Caco-2 (cell line): Measurements from ENCODE around the gene HEATR1. TPM values are rescaled to one million over a fixed set of nuclear protein-coding genes. Genes with fewer than 3 reads are reported as not detected.

Experiments
- BruUV-seq: library from RNA; stranded (reverse); fragments of 400-500 nt; replicated peaks from 2 replicates; lab custom pipeline; 2021; lab: Mats Ljungman, UMichigan
- CTCF ChIA-PET: fragments of 300-600 bp; sonication (Branson Sonifier 250); formaldehyde crosslinking; loops from one replicate; lab custom pipeline; 2022; ENCODE audit warnings: antibody characterized with exemption; lab: Charles Lee
- POLR2A ChIA-PET: fragments of 300-600 bp; sonication (Branson Sonifier 250); formaldehyde crosslinking; loops from one replicate; lab custom pipeline; 2022; ENCODE audit warnings: antibody characterized with exemption; lab: Charles Lee
- DNase-seq, 2 experiments: peaks; one replicate each; pipeline versions ENCODE4 v3.0.0 to v3.0.0-alpha.2; 2020 to 2022
- H3K27me3 ChIP-seq: replicated peaks from 2 replicates; pipeline ENCODE4 v1.6.0; 2011; ENCODE audit warnings: low read length; ENCODE audit not compliant: control insufficient read depth, insufficient read depth
- H3K36me3 ChIP-seq: 2 replicates; pipeline ENCODE4 v1.5.1; 2011; ENCODE audit warnings: low read length; ENCODE audit not compliant: control insufficient read depth, insufficient read depth
- H3K4me1 ChIP-seq: fragments of 250-450 bp; sonication (Bioruptor Pico); 2 replicates; pipeline ENCODE4 v1.5.1; 2020; ENCODE audit warnings: mild to moderate bottlenecking
- H3K4me3 ChIP-seq: 2 replicates; pipeline ENCODE4 v1.5.1; 2011; ENCODE audit warnings: low read depth, mild to moderate bottlenecking, control low read depth, low read length
- H3K9me3 ChIP-seq: fragments of 250-450 bp; sonication (Bioruptor Pico); 2 replicates; pipeline ENCODE4 v1.5.1; 2020; ENCODE audit warnings: mild to moderate bottlenecking, moderate library complexity
- H3K27ac Mint-ChIP-seq: one replicate; pipeline ENCODE4 v1.8.0; 2022; ENCODE audit warnings: mixed read lengths; ENCODE audit not compliant: unreplicated experiment
- H3K27me3 Mint-ChIP-seq: one replicate; pipeline ENCODE4 v1.8.0; 2022; ENCODE audit warnings: mixed read lengths; ENCODE audit not compliant: insufficient read depth, unreplicated experiment
- H3K36me3 Mint-ChIP-seq: one replicate; pipeline ENCODE4 v1.8.0; 2022; ENCODE audit warnings: mild to moderate bottlenecking, mixed read lengths; ENCODE audit not compliant: insufficient read depth, unreplicated experiment
- H3K4me1 Mint-ChIP-seq: one replicate; pipeline ENCODE4 v1.8.0; 2022; ENCODE audit warnings: low read depth, mixed read lengths; ENCODE audit not compliant: unreplicated experiment
- H3K4me3 Mint-ChIP-seq: one replicate; pipeline ENCODE4 v1.8.0; 2022; ENCODE audit warnings: mild to moderate bottlenecking, moderate library complexity, mixed read lengths; ENCODE audit not compliant: unreplicated experiment
- H3K9me3 Mint-ChIP-seq: one replicate; pipeline ENCODE4 v1.8.0; 2022; ENCODE audit warnings: mixed read lengths; ENCODE audit not compliant: unreplicated experiment
- intact Hi-C: fragments of 100-400 bp; cut with micrococcal nuclease; formaldehyde crosslinking; loops from one replicate; pipeline ENCODE4 v1.10.0; 2022; ENCODE audit not compliant: unreplicated experiment
- total RNA-seq: library from RNA; stranded (reverse); gene quantifications from 2 replicates; pipeline ENCODE4 v1.2.3, GENCODE V29; 2022
- TF ChIP-seq, protein P1 (sequence below), 2 experiments: fragments of 200-600 bp in 1 of 2; IDR thresholded peaks; 1 replicate in 1 of 2; 2 replicates in 1 of 2; pipeline versions ENCODE4 v1.5.1 to v1.8.0; 2011 to 2022; ENCODE audit warnings: antibody characterized with exemption in 1 of 2, control low read depth in 1 of 2, inconsistent platforms in 1 of 2, low read depth in 1 of 2, low read length in 1 of 2, mild to moderate bottlenecking in 1 of 2, moderate library complexity in 1 of 2; ENCODE audit not compliant: insufficient read depth in 1 of 2, severe bottlenecking in 1 of 2, unreplicated experiment in 1 of 2

HEATR1 gene
- total RNA-seq, 1 experiment from 2014 or later: 56.5 TPM

DNA sequence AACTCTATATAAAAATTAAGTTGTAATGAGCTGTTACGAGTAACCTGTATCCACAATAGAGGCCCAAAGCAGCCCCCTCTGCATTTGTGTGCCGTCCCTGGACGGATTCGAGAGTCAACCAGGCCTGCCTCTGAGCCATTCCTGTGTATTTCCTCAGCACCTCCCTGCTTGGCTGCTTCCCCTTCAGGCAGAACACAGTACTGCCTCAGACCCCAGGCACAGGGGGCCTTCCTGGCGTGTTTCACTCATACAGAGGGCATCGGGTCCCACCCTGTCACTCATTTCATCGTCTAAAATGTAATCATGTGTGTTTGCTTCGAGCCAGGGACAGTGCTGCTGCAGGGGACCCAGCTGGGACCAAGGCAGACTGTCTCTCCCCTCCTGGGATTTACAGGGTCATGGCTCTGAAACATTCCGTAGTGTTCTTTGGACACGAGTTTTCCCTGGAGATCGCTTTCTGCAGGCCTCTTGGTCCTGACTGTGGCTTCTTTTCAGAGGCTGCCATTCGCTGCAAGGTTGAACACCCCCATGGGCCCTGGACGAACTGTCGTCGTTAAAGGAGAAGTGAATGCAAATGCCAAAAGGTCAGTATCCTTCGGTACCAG is 61.1 kb downstream of the HEATR1 start:
- Mint-ChIP-seq H3K9me3 (no peaks in the 10 kb centered on the region), H3K4me3 (no peak overlapping the region), H3K4me1 (no peaks in the 10 kb centered on the region), H3K27me3 (no peaks in the 10 kb centered on the region), H3K36me3 (peaks cover 75% of the 10 kb centered on the region), H3K27ac (peak overlapping the region; percentile 40)
- Histone ChIP-seq H3K4me3 (no peak overlapping the region), H3K4me1 (no peaks in the 10 kb centered on the region), H3K27me3 (no peaks in the 10 kb centered on the region), H3K36me3 (peaks cover 3% of the 10 kb centered on the region), H3K9me3 (no peaks in the 10 kb centered on the region)
- TF ChIP-seq, protein P1, sequence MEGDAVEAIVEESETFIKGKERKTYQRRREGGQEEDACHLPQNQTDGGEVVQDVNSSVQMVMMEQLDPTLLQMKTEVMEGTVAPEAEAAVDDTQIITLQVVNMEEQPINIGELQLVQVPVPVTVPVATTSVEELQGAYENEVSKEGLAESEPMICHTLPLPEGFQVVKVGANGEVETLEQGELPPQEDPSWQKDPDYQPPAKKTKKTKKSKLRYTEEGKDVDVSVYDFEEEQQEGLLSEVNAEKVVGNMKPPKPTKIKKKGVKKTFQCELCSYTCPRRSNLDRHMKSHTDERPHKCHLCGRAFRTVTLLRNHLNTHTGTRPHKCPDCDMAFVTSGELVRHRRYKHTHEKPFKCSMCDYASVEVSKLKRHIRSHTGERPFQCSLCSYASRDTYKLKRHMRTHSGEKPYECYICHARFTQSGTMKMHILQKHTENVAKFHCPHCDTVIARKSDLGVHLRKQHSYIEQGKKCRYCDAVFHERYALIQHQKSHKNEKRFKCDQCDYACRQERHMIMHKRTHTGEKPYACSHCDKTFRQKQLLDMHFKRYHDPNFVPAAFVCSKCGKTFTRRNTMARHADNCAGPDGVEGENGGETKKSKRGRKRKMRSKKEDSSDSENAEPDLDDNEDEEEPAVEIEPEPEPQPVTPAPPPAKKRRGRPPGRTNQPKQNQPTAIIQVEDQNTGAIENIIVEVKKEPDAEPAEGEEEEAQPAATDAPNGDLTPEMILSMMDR (IDR thresholded peaks at IDR 0.05; ENCODE audit: insufficient read depth in 1 of 2, low read depth in 1 of 2, low read length in 1 of 2, severe bottlenecking in 1 of 2, unreplicated experiment in 1 of 2): peak in 1 of 2 experiments; percentile 22
- ChIA-PET POLR2A (no interaction called here), CTCF (no interaction called here)
- no TSS peak for BruUV-seq
- peak in 1 of 2 experiments; percentile 11 for DNase-seq
- intact Hi-C loops: no loop called here

DNA sequence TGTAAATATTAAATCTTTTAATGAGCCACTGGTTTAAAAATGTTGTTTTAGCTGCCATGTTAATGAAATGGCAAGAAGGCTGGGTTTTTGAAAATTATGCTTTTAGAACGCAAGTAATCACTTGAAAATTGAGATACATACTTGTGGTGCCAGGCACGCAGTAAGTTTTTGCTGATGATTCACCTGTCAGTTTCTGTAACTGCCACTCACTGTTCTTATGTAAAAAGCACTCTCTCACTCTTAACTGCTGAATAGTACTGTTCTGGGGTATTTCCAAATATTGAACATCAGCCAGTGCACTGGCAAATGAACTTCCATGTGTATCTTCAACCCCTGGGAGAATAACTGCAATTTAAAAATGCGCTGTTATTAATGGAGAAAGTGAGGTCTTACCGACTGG is 62.6 kb downstream of the HEATR1 start:
- Mint-ChIP-seq H3K4me1 (no peaks in the 10 kb centered on the region), H3K27ac (no peak overlapping the region), H3K36me3 (peaks cover 66% of the 10 kb centered on the region), H3K9me3 (no peaks in the 10 kb centered on the region), H3K27me3 (no peaks in the 10 kb centered on the region), H3K4me3 (no peak overlapping the region)
- DNase-seq: no peak
- BruUV-seq: no TSS peak
- CTCF ChIA-PET: no interaction called here
- intact Hi-C loops: no loop called here
- Histone ChIP-seq H3K4me3 (no peak overlapping the region), H3K36me3 (peaks cover 3% of the 10 kb centered on the region), H3K4me1 (no peaks in the 10 kb centered on the region), H3K27me3 (no peaks in the 10 kb centered on the region), H3K9me3 (no peaks in the 10 kb centered on the region)
- TF ChIP-seq, protein P1 (IDR thresholded peaks at IDR 0.05; ENCODE audit: insufficient read depth in 1 of 2, low read depth in 1 of 2, low read length in 1 of 2, severe bottlenecking in 1 of 2, unreplicated experiment in 1 of 2): no peak
- POLR2A ChIA-PET: no interaction called here

DNA sequence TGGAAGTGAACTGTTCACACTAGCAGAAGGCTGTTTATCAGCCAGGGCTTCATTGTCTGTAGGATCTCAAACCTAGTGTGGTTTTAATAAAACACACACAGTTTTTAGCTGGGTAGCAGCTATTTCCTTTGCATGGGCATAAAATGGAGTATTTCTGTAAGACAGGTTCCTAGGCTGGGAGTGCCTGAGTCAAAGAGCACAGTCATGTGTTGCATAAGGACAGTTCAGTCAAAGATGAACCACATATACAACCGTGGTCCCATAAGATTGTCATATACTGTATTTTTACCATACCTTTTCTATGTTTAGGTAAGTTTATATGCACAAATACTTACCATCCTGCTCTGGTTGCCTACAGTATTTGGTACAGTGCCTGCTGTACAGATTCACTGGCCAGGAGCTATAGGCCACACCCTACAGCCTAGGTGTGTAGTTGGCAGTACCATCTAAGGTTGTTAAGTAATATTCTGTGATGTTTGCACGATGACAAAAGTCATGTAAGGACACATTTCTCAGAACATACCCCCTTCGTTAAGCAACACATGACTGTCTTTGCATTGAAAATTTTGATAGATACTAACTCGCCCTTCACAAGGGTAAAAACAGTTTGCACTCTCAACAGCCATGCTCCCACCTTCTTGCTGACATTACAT is 63.4 kb downstream of the HEATR1 start:
- Histone ChIP-seq H3K27me3 (no peaks in the 10 kb centered on the region), H3K9me3 (no peaks in the 10 kb centered on the region), H3K4me1 (no peaks in the 10 kb centered on the region), H3K36me3 (peaks cover 3% of the 10 kb centered on the region), H3K4me3 (no peak overlapping the region)
- ChIA-PET CTCF (no interaction called here), POLR2A (no interaction called here)
- no TSS peak for BruUV-seq
- intact Hi-C loops: no loop called here
- TF ChIP-seq, protein P1 (IDR thresholded peaks at IDR 0.05; ENCODE audit: insufficient read depth in 1 of 2, low read depth in 1 of 2, low read length in 1 of 2, severe bottlenecking in 1 of 2, unreplicated experiment in 1 of 2): no peak
- peaks cover 66% of the 10 kb centered on the region for H3K36me3 Mint-ChIP-seq
- peaks cover under 1% of the 10 kb centered on the region for H3K4me1 Mint-ChIP-seq
- H3K27me3 Mint-ChIP-seq: no peaks in the 10 kb centered on the region
- DNase-seq: no peak
- no peak overlapping the region for H3K4me3 Mint-ChIP-seq
- no peaks in the 10 kb centered on the region for H3K9me3 Mint-ChIP-seq
- H3K27ac Mint-ChIP-seq: no peak overlapping the region
